Measurements from ENCODE around the gene CST9. TPM values are rescaled to one million over a fixed set of nuclear protein-coding genes. Genes with fewer than 3 reads are reported as not detected.

CST9 gene
- total RNA-seq, 1 experiment from 2014 or later: not detected

GRCh38 chr20:23608251-23608846, 2.6 kb upstream of the CST9 start:
- Histone ChIP-seq H3K27ac (ENCODE audit: low read depth, low read length) (no peak overlapping the region), H3K36me3 (ENCODE audit: control insufficient read depth in 1 of 2, insufficient read depth in 2 of 2, low read length in 2 of 2) (no peaks in the 10 kb centered on the region), H3K79me2 (ENCODE audit: insufficient read depth, low read length) (no peaks in the 10 kb centered on the region), H3K4me2 (ENCODE audit: low read length) (no peak overlapping the region), H3K9me3 (ENCODE audit: control insufficient read depth in 1 of 2, insufficient read depth in 1 of 2, low read depth in 1 of 2, low read length in 2 of 2) (no peaks in the 10 kb centered on the region), H4K20me1 (ENCODE audit: insufficient read depth) (no peaks in the 10 kb centered on the region), H2AFZ (ENCODE audit: low read depth, low read length, poor library complexity, severe bottlenecking) (no peak overlapping the region), H3K27me3 (ENCODE audit: insufficient read depth, low read length) (peaks cover 3% of the 10 kb centered on the region; the same call in 1 of the 2 replicates), H3K9me2 (ENCODE audit: insufficient read depth) (no peaks in the 10 kb centered on the region), H3K4me3 (replicated peaks in 1 of 2; ENCODE audit: low read depth in 1 of 2, low read length in 2 of 2) (no peak overlapping the region), H3K9ac (ENCODE audit: low read length) (no peak overlapping the region), H3K4me1 (ENCODE audit: control insufficient read depth in 1 of 2, insufficient read depth in 2 of 2, low read length in 2 of 2) (no peaks in the 10 kb centered on the region)
- DNase-seq (ENCODE audit: low read depth, low spot score) (no peak), ATAC-seq (no peak)
- intact Hi-C loops (cut with micrococcal nuclease): loop anchor here (5.0 kb wide), 1 partner anchor 59 kb away; no protein-coding TSS in a partner anchor
- TF ChIP-seq POLR2A (IDR thresholded peaks at IDR 0.05; ENCODE audit: borderline replicate concordance, extremely low read depth, insufficient read depth, insufficient read length) (no peak), CEBPB (IDR thresholded peaks at IDR 0.05; ENCODE audit: low read depth) (no peak), POLR2AphosphoS5 (IDR thresholded peaks at IDR 0.05; ENCODE audit: low read depth, low read length) (no peak), FOSL1 (IDR thresholded peaks at IDR 0.05; ENCODE audit: low read depth) (no peak), CTCF (IDR thresholded peaks at IDR 0.05 in 2 of 3, conservative IDR thresholded peaks at IDR 0.05 in 1 of 3; ENCODE audit: borderline replicate concordance in 1 of 3, insufficient read depth in 1 of 3, low read depth in 2 of 3, low read length in 2 of 3) (no peak), YY1 (IDR thresholded peaks at IDR 0.05; ENCODE audit: extremely low read depth, insufficient replicate concordance, low read depth, low read length) (no peak), EZH2 (IDR thresholded peaks at IDR 0.05) (no peak), ZBTB33 (IDR thresholded peaks at IDR 0.05; ENCODE audit: extremely low read depth, insufficient replicate concordance, low read length) (no peak), EZH2phosphoT487 (IDR thresholded peaks at IDR 0.05; ENCODE audit: borderline replicate concordance) (no peak), SP1 (IDR thresholded peaks at IDR 0.05; ENCODE audit: low read depth) (no peak), SIN3A (IDR thresholded peaks at IDR 0.05; ENCODE audit: low read depth) (no peak), CBX3 (IDR thresholded peaks at IDR 0.05; ENCODE audit: low read depth) (no peak), ELF1 (IDR thresholded peaks at IDR 0.05; ENCODE audit: borderline replicate concordance, low read depth) (no peak), ZNF274 (IDR thresholded peaks at IDR 0.05; ENCODE audit: low read depth, low read length) (no peak), EGR1 (IDR thresholded peaks at IDR 0.05; ENCODE audit: low read depth) (no peak)
- TF ChIP-seq, protein P1, sequence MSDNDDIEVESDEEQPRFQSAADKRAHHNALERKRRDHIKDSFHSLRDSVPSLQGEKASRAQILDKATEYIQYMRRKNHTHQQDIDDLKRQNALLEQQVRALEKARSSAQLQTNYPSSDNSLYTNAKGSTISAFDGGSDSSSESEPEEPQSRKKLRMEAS (IDR thresholded peaks at IDR 0.05): no peak
- POLR2A ChIA-PET: no interaction called here
- CTCF ChIA-PET: interaction anchor here (2.2 kb wide), 1 partner anchor 167 kb away, joined by 12 read pairs; no protein-coding TSS in a partner anchor
- BruUV-seq (replicated peaks): no TSS peak
- RAD21 ChIA-PET (ENCODE audit: low non-redundant PET in 1 of 2, low total read pairs in 2 of 2, uncharacterized antibody in 2 of 2, unreplicated experiment in 2 of 2): no interaction called here

Measured in HCT116 (cell line).